Body of pancreas (tissue), 4 donors: Measurements from ENCODE around the gene AKAP13. TPM values are rescaled to one million over a fixed set of nuclear protein-coding genes. Genes with fewer than 3 reads are reported as not detected.

Experiments
- ATAC-seq: fragments of 150-250 bp; one replicate; pipeline ENCODE4 v1.9.1; 2016
- DNase-seq, 4 donors: peaks; one replicate each; pipeline ENCODE4 v3.0.0-alpha.2; 2019
- H3K27ac ChIP-seq, 4 donors: fragments of 200-600 bp; sonication (generic); 1 replicate in 3 of 4; 2 replicates in 1 of 4; pipeline versions ENCODE4 v1.5.1 to v1.6.1; 2016 to 2019; ENCODE audit warnings: mild to moderate bottlenecking in 1 of 4, mixed read lengths in 1 of 4, moderate library complexity in 1 of 4
- H3K27me3 ChIP-seq, 2 donors: fragments of 200-600 bp; sonication (generic); one replicate each; pipeline ENCODE4 v1.6.0; 2016; ENCODE audit warnings: mild to moderate bottlenecking in 1 of 2
- H3K36me3 ChIP-seq, 2 donors: fragments of 200-600 bp; sonication (generic); replicated peaks in 1 of 2; 2 replicates each; pipeline ENCODE4 v1.5.1; 2016; ENCODE audit warnings: low read depth in 2 of 2; ENCODE audit not compliant: insufficient read depth in 1 of 2
- H3K4me1 ChIP-seq: fragments of 200-600 bp; sonication (generic); one replicate; pipeline ENCODE4 v1.6.0; 2016
- H3K4me3 ChIP-seq, 2 donors: fragments of 200-600 bp; sonication (generic); 1 replicate in 1 of 2; 2 replicates in 1 of 2; pipeline ENCODE4 v1.5.1; 2016 to 2019
- H3K9me3 ChIP-seq, 3 donors: fragments of 200-600 bp; sonication (generic); 1 replicate in 2 of 3; 2 replicates in 1 of 3; pipeline ENCODE4 v1.5.1; 2016
- CTCF ChIP-seq, 7 experiments: fragments of 450-650 bp in 4 of 7; fragments of 200-600 bp in 3 of 7; sonication (generic) in 3 of 7; IDR thresholded peaks; one replicate each; pipeline ENCODE4 v1.5.1; 2016 to 2019; ENCODE audit warnings: antibody characterized with exemption in 7 of 7
- POLR2A ChIP-seq, 3 donors: fragments of 450-650 bp; IDR thresholded peaks; one replicate each; pipeline ENCODE4 v1.6.1; 2016; ENCODE audit warnings: antibody characterized with exemption in 3 of 3, mild to moderate bottlenecking in 2 of 3
- WGBS, 2 donors: methylation state at CpG; one replicate each; pipeline ENCODE4 v1.1.5; 2017; 5-methylcytosine and 5-hydroxymethylcytosine counted together
- intact Hi-C: fragments of 100-400 bp; cut with DNase I; formaldehyde crosslinking; loops from one replicate; pipeline ENCODE4 v1.15.1; 2023
- total RNA-seq, 2 donors: library from RNA; depleted of rRNA; stranded (reverse); fragments of >200 nt; gene quantifications; one replicate each; pipeline ENCODE4 v1.1.0, GENCODE V29; 2016

AKAP13 gene
- total RNA-seq, 2 donors from 2014 or later, result 102 to 160 TPM

GRCh38 chr15:85755471-85755870, 375.1 kb downstream of the AKAP13 start:
- intact Hi-C loops, result no loop called here

GRCh38 chr15:85755942-85756341, 375.5 kb downstream of the AKAP13 start:
- H3K4me1 ChIP-seq, result peaks cover 39% of the 10 kb centered on the region
- peak in 2 of 4 donors; percentile 1 to 5 for DNase-seq
- H3K4me3 ChIP-seq, result no peak overlapping the region
- 90 to 93% methylated on average over 2 to 4 of the region's 4 CpGs for WGBS, 2 donors
- intact Hi-C loops, result no loop called here
- no peaks in the 10 kb centered on the region for H3K27me3 ChIP-seq
- no peak for ATAC-seq
- H3K36me3 ChIP-seq, result no peaks in the 10 kb centered on the region
- TF ChIP-seq POLR2A (IDR thresholded peaks at IDR 0.05) (no peak), CTCF (IDR thresholded peaks at IDR 0.05) (no peak)
- no peak overlapping the region for H3K27ac ChIP-seq
- no peaks in the 10 kb centered on the region for H3K9me3 ChIP-seq

More at GRCh38 chr15:85755471-85755870, 375.1 kb downstream of the AKAP13 start:
- Histone ChIP-seq H3K4me3 (no peak overlapping the region), H3K4me1 (peaks cover 39% of the 10 kb centered on the region), H3K27ac (no peak overlapping the region), H3K27me3 (no peaks in the 10 kb centered on the region), H3K9me3 (no peaks in the 10 kb centered on the region), H3K36me3 (no peaks in the 10 kb centered on the region)
- ATAC-seq (no peak), DNase-seq (peak in 1 of 4 donors; percentile 3)
- 91 to 92% methylated on average over 10 to 11 of the region's 11 CpGs for WGBS, 2 donors
- no peak for TF ChIP-seq POLR2A (IDR thresholded peaks at IDR 0.05)
- no peak for TF ChIP-seq CTCF (IDR thresholded peaks at IDR 0.05)

GRCh38 chr15:85756411-85757072, 376.1 kb downstream of the AKAP13 start:
- WGBS, 2 donors, result 95 to 98% methylated on average over 9 of the region's 9 CpGs
- H3K9me3 ChIP-seq, result no peaks in the 10 kb centered on the region
- intact Hi-C loops, result no loop called here
- TF ChIP-seq POLR2A (IDR thresholded peaks at IDR 0.05), result no peak
- TF ChIP-seq CTCF (IDR thresholded peaks at IDR 0.05), result no peak
- H3K36me3 ChIP-seq, result no peaks in the 10 kb centered on the region
- ATAC-seq, result no peak
- no peaks in the 10 kb centered on the region for H3K27me3 ChIP-seq
- H3K4me1 ChIP-seq, result peaks cover 39% of the 10 kb centered on the region
- H3K4me3 ChIP-seq, result no peak overlapping the region
- DNase-seq, result peak in 2 of 4 donors; percentile 1 to 8
- no peak overlapping the region for H3K27ac ChIP-seq

GRCh38 chr15:85757073-85757938, 376.9 kb downstream of the AKAP13 start:
- 75 to 91% methylated on average over 10 to 13 of the region's 13 CpGs for WGBS, 2 donors
- TF ChIP-seq POLR2A (IDR thresholded peaks at IDR 0.05), result no peak
- no peak for TF ChIP-seq CTCF (IDR thresholded peaks at IDR 0.05)
- intact Hi-C loops, result no loop called here
- Histone ChIP-seq H3K27me3 (no peaks in the 10 kb centered on the region), H3K4me1 (peaks cover 36% of the 10 kb centered on the region), H3K4me3 (no peak overlapping the region), H3K36me3 (no peaks in the 10 kb centered on the region), H3K9me3 (no peaks in the 10 kb centered on the region), H3K27ac (no peak overlapping the region)
- peak in 2 of 4 donors; percentile 3 to 7 for DNase-seq
- ATAC-seq, result no peak
